Fibroblast of peridontal ligament (primary cell): ENCODE measurements around the gene REG1A.

Experiments
- DNase-seq: peaks from one replicate; pipeline ENCODE4 v3.0.0-alpha.2; 2010; ENCODE audit errors: extremely low read depth

Gene REG1A

DNA sequence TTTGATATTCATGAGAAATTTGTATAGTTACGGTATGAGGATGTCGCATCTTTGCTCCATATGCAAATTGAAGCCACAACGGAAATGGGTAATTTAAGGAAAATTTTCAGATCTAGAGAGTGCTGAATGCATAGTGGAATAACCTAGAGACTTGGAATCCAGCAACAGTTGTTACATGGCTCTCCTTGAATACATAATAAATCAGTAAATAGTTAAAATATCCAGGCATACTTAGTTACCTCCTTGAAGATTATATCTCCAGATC is 5.4 kb downstream of the REG1A start:
- no peak for DNase-seq

DNA sequence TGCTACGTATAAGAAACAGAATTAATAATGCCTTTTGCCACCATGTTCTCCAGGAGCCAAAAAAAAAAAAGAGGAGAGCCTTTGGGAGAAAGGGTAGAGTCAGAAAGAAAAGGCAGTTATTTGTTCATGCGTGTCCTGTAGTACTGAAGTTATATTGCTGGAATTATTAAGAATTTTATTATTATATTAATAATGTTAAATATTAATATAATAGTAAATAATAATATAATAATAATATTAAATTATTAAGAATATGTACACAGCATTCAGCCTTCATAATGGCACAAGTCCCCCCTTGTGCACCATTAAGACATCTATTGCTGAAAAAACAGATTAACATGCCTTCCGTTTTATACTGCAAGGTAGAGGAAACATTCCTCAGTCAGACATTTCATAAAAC is 8.1 kb downstream of the REG1A start:
- DNase-seq = no peak

DNA sequence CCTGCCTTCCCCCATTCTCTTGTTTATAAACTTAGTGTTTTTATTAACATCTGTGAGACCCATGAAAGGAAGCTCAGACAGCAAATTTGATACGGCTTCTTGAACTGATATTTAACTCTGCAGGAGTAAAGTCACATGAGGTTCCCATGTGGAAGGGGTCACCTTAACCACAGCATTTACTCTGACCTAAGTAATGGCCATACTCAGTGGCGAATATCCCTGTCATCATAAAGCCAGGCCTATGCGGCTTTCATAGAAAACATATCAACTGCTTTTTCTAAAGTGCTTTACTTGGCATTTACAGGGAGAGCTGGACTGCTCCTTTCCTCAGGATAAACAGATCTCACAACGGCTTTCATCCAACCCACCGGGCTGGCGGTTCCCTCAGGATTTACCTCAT is 9.0 kb downstream of the REG1A start:
- DNase-seq = no peak

DNA sequence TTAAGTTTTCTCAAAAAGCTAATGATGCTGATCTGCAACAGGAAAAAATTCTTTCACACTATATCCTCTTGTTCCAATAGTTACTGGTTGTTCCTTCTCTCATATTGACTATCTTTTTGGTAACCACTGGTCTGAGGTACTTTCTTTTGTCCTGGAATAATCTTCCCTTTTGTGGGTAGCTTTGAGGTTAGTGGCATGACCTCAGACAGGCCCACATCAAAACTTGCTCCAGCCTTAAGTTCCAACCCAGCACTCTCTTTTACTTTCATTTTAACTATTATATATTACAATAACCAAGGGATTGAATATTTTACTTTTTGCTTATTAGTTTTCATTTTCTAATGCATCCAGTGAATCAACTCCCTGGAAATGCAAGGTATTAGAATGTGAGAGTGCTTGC is 9.5 kb downstream of the REG1A start:
- no peak for DNase-seq

DNA sequence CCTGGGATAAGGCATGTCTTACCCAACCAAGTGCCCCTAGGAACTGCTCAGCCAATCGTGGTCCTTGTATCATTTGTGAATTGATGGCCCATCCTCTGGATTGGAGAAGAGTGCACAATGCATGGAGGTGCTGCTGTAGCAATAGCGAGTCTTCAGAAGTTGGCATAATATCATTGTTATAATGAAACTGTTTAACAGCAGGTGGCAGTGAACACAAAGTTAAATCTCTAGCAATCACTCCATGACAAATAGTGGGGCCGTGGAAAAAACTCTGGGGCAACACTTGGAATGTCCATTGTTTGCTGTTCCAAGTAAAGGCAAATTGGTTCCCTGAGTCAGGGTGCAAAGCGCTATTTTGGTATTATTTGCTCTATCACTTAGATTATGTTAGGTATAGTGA is 11.4 kb downstream of the REG1A start:
- DNase-seq = no peak

DNA sequence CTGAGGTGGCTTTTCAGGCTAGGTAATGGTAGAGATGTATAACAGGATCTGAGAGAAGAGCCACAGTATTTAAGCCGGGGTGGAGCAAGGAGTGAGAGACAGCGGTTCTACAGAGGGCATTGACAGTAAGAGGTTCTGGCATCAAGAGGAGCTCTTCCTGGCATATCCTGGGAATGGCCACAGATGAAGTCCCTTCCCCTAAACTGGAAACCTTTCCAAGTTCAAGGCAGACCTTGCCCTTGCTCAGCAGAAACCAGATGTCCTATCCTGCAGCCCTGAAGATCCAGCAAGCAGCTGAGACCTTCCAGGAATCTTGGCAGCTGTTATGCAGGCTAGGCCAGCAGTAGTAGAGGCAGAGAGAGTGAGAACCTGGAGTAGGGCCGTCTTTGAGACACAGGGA is 18.1 kb downstream of the REG1A start:
- no peak for DNase-seq

DNA sequence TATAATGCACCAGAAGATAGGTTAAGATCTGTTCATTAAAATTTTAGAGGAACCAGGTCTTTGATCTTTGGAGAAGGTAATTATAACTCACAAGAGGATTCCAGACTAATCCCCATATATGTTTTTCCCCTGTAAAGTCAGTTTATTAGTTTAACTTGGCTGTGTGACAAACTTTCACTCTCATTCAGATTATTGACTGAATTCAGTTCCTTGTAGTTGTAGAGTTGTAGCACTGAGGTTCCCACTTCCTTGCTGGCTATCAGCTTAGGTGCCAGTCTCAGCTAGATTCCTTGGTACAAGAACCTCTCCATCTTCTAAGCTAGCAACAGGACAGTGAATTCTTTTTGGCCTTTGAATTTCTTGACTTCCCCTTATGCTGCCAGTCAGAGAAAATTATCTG is 19.1 kb downstream of the REG1A start:
- DNase-seq = no peak

DNA sequence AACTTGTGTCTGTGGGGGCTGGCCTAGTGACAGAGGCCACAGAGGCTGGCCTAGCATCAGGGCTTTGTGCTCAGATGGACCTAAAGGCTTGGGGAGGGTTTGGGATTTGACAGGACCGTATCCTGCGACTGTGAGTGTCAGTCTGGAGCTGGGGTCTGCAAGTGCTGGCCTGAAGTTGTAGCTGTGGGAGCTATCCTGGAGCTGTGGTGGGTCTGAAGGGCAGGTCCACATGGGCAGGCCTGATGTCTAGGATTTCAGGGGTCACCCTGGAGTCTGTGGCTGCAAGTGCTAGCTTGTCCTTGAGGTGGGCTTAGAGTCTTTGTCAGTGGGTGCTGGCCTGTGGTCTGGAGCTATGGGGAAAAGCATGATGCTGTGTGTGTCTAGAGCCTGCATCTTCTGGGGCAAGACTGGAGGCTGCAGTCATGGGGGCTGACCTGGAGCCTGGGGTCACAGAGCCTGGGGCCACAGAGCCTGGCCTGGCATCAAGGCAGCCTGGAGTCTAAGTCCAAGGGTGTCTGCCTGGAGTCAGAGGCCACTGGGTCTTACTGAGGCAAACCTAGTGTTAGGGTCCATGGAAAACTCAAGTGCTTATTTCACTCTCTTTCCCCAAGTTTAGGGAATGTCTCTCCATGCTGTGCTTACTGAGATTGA is 35.7 kb downstream of the REG1A start:
- no peak for DNase-seq

DNA sequence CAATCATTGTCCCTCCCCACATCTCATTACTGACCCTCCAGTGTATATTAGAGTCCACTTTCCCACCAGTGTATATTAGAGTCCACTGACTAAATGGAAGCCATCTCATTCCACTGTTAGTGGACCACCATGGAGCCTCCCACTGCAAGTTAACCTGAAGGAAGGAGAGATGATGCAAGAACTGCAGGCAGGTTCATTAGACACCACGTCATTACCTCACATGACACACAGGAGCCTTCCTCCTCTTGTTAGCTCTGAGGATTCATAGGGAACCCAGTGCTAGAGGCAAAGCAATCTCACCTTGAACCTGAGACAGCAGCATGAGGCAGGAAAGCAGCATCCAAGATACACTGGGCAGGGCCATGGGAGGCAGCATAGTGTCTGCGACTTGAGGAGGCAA is 38.7 kb downstream of the REG1A start:
- no peak for DNase-seq

DNA sequence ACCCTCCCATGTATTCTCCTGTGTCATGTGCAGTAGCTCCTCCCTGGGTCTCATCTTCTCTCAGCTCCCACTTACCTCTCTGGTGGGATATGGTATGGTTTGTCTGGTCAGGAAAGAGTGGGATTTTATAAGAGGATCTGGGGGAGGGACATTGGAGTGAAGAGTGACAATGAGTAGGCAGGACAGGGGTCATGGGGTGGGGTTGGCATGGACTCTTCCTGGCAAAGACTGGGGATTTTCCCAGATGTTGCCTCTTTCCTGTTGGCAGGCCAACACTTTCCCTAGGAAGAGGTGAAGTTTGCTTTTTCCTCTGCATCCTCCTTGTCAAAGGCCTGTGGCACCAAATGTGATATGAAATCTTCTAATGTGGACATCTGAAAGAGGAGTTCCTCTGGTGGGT is 39.4 kb downstream of the REG1A start, which contains the start of gene REG3A:
TSS of gene REG3A (minus strand) at position 101 of the 400 bp plus-strand sequence. CDS start 348 bp downstream, outside the sequence.
- no peak for DNase-seq

DNA sequence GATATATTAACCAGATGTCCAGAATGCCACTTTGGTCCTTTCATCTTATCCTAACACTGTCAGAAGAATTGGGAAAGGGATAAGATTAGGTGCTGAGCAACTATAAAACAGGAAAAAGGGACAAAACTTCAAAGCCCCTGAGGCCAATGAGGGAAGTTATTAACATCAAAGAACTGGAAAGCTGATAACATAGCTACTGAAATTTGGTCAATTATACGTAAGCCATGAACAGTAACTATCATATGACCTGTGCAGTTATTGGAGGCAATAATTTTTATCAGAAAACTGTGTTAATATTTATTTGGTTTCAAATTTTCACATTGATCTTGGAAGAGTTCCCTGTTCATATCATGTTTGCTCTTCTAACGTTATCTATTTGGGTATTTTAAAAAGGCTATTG is 41.8 kb downstream of the REG1A start:
- no peak for DNase-seq

DNA sequence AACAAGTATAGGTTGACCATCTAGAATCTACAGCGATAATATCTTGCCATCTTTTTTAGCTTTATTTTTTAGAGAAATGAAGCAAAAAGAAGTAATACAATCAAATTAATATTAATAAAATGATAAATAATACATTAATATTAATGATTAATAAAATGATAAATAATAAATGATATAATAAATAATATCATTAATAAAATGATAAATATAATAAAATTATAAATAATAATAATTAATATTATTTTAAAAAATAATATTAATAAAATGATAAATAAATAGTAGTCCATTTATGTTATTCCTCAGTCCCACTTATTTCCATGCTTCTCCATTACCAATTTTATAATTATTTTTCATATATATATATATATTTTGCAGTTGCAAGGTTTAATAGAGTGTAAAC is 42.5 kb downstream of the REG1A start:
- no peak for DNase-seq

DNA sequence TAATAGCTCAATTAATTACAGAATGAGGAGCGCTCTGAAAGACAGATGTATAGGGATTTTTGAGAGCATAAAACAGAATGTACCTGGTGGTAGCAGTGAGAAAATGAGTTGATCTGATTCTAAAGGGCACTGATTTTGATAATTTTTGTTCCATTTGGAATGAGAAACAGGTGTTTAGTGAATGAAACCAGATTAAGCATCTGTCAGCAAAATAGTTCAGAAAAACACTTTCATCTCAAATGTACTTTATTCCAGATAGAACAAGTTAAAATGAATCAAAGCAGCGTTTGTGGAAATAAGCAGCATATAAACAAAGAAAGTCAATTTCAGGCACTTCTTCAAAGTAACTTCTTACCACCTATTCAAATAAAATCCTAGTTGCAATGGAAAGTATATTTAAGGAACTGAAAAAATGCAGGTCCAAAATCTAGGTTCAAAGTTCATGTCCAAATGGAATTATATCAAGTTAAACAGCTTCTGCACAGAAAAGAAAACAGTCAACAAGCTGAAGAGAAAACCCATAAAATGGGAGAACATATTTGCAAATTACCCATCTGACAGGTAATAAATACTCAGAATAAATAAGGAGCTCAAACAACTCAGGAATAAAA is 51.2 kb downstream of the REG1A start:
- no peak for DNase-seq
